ENCODE measurements around the gene MSH5.

The MSH5 gene

DNA sequence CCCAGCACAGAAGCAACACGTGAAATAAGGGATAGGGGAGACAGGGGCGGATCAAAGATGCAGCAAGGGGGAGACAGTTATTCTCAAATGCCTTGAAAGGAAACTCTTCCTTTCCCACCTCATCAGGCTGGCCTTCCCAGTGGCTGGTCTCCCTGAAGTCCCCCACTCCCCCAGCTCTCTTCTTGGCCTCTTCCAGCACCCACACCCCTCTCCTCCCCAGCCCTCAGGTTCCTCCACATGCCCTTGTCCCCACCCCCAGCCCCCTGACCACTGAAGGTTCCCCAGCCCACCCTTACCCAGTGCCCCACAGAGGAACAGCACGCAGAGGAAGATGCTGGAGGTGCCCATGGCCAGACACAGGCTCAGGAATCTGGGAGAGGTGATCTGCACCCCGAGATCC is 26.3 kb upstream of the MSH5 start:
- peak; percentile 41 for DNase-seq

DNA sequence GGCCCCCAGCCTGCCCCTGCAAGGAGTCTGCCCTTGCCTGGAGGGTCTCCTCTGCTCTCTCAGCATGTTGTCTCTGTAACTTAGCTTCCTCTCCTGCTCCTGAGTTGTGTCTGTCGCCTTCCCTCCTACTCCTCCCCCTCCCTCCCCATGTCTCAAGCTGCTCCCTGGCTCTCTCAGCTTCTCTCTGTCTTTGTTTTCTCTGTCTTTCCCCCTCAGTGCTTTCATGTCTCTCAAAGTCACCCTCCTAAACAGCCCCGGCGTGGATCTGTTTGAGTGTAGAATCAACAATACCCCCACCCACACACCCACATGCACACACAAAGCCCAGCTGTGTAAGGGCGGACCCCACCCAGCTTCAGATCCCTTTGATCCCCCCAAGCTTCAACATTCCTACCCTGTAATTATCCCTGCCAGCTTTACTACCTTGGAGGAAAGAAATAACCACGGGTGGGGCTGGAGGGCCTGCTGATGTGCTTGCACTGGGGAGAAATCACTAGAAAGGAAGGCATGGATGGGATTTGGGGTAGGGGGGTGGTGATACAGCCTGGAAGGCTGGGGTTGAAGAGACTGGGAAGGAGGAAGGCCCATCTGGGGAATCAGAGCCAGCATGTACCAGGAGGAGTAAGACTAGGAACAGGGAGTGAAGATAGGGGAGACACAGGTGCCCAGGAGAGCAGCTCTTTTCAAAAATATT is 25.7 kb upstream of the MSH5 start:
- peak; percentile 99 for DNase-seq

DNA sequence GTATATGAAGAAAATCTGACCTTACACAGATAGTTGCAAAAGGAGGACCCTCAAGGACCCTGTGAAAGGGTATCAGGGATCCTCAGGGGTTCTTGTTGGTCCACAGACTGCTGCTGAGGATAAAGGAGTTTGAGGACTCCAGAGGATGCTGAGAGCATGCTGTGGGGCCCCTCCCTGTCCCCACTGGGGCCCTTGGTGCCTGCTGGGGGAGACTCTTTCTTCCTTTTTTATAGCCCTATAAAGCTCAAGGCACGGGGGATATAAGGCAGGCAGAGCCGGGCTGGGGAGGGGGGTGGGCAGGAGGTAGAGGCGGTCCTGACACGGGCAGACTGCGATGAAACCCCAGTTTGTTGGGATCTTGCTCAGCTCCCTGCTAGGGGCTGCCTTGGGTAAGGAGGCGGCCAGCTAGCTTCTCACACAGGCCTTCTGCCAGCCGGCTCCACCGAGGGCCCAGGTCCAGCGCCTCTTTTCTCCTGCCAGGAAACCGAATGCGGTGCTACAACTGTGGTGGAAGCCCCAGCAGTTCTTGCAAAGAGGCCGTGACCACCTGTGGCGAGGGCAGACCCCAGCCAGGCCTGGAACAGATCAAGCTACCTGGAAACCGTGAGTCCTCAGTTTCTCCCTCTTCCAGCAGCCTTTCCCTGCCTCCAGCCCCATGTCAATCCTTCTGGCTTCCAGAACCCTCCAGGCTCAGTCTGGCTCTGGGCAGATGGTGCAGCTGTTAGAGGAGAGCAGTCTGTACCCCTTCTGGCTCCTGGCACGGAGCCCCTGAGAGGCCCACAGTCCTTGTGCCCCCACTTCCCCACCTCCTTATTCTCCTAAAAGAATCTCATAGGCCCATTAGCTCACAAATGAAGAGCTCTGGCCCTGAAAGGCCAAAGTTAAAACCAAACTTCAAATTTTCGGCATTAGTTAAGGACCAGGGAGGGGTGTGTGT is 24.5 kb upstream of the MSH5 start, which contains the start of gene LY6G6D:
TSS of gene LY6G6D (plus strand) at position 327 of the 937 bp plus-strand sequence. CDS start at position 335, 8 bp downstream.
- DNase-seq = peak; percentile 40

DNA sequence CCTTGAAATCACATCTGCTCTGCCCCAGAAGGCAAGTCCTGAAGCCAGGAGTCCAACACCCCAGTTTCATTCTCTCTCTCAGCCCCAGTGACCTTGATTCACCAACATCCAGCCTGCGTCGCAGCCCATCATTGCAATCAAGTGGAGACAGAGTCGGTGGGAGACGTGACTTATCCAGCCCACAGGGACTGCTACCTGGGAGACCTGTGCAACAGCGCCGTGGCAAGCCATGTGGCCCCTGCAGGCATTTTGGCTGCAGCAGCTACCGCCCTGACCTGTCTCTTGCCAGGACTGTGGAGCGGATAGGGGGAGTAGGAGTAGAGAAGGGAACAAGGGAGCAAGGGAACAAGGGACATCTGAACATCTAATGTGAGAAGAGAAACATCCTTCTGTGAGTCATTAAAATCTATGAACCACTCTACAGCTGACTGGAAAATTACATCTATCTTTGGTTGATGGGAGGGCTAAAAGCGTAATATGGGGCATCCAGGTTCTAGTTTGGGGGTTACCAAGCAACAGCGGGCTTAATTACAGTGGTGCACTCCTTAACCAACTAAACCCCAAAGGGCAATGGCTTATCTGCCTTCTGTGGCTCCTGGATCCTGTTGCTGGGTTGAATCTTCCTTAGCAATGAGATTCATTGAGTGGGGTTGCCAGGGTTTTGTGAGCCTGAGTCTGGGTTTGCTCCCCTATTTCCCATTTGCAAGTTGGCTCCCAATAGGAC is 22.1 kb upstream of the MSH5 start:
- DNase-seq = peak; percentile 71

DNA sequence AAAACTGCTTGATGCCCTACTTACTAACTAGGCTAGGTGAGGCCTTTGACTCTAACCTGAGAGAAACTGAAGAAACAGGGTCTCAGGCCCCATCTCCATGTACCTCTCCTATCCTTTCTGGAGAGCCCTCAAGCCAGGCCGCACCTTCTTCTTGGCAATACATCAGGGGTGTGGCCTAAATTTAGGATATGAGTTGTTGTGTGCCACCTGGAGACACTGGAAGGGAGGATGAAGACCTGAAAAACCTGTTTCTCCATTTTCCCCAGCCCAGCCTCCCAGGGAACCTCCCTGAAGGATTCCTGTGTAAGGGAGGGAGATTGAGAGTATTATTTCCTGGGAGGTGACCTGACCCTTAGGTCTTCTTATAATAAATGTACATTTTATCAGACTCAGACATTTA is 21.5 kb upstream of the MSH5 start:
- no peak for DNase-seq

DNA sequence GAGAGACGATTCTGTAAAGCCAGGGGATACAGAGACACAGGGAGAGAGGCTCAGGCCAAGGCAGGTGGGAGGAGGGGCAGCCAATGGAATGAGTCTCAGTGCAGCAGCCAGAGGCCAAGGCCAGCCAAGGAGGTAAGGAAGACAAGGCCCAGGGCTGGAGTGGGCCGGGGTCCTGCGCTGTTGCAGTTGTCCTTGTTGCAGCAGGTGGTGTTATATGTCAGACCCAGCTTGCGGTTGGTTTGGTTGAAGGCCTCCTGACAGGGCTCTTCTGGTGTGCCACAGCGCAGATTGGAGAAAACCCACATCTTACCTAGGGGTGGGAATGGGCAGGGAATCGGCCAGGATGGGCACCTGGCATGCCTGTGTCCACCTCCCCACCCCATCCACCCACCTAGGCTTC is 20.8 kb upstream of the MSH5 start:
- DNase-seq = no peak

DNA sequence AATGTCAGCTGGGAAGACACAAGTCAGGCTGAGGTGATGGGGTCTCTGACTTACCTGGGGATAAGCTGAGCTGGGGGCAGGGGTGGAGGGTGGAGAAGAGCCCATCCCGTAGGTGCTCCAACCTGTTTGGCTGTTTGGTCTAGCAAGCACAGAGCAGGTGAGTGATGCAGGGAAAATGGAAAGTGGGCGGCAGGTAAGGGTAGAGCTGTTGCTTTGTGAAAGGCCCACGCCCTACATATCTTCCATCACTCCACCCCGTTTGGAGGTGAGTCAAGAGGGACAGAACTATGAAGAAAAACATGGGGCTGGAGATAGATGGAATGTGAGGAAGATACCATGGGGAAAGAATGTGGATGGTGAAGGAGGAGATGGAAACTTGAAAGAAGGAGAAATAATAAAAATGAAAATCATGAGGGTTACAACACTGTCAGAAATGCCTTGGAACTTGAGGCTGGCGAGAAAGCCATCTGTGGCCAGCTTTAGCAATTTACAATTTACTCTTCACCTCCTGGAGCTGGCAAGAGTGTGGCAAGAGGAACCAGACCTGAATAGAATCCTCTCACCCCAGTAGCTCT is 19.5 kb upstream of the MSH5 start:
- no peak for DNase-seq

DNA sequence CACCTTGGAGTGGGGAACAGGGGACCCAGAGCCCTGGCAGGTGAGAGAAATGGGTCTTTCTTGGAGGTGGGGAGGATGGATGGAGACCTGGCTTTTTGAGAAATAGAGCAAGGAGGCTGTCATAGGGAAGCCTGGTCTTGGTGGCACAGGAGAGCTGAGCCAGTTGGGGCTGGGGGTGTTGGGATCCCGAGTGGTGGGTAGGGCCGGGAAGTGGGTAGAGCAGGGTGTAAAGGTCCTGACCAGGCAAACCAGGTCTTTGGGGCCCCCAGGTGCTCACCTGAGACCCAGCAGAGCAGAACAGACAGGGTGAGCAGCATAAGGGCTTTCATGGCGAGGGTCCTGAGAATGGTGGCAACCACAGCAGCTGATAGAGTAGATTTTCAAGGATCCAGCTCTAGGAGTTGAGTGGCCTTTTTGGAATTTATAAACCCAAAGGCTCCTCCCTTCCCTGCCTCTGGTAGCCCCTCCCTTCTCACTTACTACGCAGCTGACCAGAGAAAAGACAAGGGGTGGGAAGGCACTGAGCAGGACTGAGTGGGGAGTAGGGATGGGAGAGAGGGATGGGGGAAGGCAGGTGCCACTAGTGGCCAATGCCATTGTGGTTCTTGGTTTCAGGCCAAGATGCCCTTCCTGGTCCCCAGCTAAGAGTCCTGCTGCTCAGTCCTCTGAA is 18.3 kb upstream of the MSH5 start, which contains the start of gene LY6G6C:
TSS of gene LY6G6C (minus strand) at position 396 of the 670 bp plus-strand sequence. CDS start at position 329, 67 bp downstream.
- DNase-seq = no peak

DNA sequence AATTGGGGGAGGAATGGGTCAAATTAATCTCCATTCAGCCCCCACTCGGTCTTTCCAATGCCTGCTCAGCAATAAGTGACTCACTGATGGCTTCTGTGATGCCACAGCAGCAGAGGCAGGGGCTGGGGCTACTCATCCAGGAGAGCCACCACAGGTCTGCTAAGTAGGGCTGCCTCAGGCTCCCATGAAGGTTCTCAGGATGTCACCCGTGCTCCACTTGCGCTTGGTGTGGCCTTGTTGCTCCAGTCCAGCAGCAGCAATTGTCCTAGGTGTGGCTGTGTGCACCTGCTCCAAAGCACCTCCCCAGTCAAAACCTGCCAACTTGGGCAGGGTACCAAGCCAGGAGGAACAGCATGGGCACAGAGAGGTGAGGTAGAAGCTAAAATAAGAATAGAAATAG is 17.6 kb upstream of the MSH5 start:
- no peak for DNase-seq

DNA sequence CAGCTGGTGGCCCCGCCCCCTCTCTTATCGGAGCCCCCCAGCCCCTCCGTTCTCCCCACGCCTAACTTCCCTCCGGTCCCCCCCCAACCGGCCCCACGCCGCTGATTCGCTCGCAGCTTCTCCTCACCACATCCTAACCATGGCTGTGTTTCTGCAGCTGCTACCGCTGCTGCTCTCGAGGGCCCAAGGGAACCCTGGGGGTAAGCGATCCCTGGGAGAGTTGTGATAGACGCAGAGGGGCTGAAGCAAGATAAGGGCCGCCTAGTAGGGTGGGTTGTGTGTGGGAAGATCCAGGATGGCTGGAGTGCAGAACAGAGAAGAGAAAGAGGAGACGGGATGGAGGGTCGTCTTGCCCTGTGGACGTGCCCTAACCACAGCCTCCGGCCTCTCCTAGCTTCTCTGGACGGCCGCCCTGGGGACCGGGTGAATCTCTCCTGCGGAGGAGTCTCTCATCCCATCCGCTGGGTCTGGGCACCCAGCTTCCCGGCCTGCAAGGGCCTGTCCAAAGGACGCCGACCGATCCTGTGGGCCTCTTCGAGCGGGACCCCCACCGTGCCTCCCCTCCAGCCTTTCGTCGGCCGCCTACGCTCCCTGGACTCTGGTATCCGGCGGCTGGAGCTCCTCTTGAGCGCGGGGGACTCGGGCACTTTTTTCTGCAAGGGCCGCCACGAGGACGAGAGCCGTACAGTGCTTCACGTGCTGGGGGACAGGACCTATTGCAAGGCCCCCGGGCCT is 16.4 kb upstream of the MSH5 start, which contains the start of gene MPIG6B:
TSS of gene MPIG6B (plus strand) at position 129 of the 735 bp plus-strand sequence. CDS start at position 140, 11 bp downstream.
- DNase-seq = no peak

DNA sequence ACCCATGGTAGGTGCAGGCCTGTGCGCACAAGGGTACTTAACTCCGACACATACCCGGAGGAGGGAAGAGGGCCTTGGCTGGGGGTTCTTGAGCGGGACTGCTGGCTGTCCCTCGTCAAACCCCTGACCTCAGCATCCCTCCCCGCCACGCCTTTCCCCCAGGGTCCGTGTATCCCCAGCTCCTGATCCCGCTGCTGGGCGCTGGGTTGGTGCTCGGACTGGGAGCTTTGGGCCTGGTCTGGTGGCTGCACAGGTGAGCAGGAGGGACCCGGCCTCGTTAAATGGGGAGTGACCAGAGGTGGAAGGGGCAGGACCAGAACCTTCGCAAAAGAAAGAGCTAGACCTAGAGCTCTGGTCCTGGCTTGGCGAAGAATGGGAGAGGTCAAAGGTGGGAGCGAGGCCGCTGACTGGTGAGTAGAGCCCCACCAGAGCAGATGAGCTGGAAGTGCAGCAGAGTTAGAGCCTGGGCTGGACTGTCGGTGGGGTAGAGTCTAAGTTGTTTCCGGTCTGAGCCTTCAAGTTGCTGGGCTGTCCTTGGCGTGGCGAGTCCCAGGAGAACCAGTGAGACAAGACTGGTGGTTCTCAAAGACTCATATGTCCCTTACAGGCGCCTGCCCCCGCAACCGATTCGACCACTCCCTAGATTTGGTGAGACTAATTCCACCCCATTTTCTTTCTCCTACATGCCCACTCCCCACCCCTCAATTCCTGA is 15.7 kb upstream of the MSH5 start:
- no peak for DNase-seq

DNA sequence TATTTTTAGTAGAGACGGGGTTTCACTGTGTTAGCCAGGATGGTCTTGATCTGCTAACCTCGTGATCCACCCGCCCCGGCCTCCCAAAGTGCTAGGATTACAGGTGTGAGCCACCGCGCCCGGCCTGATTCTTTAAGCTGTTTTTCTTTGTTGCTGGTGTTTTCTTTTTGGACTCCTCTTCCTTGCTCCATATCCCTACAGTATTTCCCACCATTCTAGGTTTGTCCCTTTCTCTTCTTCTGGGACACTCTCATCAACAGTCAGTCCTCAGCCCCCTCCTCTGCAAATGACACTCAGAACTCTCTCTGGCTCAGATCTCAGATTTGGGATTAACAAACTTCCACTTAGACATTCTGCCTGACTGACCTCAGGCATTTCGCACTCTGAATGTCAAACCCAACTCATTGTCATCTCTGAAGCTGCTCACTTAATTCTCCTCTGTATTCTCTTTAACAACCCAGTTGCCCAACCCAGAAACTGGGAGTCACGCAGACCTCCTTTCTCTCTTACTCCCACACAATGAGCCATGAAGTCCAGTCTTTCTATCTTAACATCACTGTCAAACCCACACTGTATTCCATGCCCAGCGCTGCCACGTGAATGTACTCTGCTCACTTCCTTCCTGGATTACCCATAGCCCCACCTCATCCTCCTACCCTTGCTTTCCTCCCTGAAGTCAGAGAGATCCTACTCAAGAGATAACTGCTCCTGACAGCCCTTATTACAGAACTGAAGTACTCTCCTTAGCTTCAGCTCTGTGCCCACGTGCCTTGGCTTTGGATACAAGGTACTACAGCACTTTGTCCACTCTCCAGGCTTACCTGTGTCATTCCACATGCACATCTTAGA is 14.1 kb upstream of the MSH5 start:
- DNase-seq = no peak

DNA sequence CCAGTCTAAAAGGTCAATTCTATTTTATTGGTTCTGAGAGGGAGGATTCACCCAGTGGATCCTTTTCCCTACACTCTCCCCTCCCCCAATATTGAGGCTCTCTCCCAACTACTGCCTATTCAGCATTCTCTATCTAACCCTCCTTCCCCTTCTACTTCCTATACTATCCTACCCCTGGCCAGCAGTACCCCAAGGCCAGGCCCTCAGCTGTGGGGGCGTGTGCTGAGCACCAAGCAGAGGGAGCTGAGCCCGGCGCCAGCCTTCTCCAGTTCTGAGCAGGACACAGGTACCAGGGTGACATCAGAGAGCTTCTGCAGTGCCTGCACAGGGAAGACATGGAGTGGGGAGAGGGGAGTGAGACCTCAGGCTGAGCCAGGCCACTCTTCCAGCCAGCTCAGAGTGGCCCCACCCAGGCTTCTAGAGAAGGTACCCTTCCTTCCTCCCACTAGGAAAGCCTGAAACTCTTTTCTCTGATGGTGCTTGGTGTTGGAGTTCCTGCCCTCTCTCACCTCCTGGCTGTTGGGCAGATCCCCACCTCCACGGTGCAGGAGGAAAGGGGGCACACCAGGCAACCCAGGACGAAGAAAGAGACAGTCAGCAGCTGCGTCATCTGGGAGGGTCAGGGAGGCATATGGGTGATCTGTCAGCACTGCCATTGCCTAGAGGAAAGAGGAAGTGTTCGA is 12.6 kb upstream of the MSH5 start:
- DNase-seq = no peak

DNA sequence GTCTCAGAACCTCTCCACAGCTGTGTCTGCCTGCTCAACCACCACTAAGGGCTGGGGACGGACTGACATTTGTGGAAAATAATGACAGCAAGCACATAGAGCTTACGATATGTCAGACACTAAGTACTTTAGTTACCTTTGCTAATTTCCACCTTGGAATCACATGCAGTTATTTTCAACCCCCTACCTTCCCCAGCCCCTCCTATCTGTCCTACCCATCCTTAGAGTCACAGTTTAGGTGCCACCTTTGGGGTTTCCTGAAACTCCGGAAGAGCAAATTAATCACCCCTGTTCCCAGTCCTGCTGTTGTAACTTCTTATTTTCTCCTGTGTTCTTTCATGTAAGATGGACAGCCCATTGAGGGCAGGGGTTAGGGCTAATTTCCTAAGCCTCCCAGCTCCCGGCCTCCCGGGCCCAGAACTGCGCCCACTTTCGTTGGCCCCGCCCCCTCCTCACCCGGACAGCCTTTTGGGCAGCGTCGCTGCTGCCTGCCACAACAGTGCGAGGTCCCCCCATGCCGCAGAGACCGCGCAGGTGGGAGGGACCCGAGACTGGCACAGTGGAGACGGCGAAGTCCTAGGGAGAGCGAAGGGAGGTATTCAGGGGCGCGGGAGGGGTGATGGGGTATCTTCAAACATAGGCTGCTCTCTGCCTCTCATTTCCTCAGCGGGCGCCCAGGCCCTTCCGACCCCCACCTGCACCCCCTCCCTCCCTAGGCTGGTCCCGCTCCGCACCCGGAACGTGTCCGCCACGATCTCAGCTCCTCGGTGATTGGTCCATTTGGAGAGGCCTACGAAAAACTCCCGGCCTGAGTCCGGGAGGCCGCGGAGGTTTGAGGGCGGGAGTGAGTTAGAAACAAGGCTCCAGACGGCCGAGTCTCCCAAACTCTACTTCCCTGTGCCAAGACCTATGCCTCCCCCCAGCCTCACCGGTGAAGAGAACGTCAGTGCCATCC is 11.8 kb upstream of the MSH5 start:
- no peak for DNase-seq

DNA sequence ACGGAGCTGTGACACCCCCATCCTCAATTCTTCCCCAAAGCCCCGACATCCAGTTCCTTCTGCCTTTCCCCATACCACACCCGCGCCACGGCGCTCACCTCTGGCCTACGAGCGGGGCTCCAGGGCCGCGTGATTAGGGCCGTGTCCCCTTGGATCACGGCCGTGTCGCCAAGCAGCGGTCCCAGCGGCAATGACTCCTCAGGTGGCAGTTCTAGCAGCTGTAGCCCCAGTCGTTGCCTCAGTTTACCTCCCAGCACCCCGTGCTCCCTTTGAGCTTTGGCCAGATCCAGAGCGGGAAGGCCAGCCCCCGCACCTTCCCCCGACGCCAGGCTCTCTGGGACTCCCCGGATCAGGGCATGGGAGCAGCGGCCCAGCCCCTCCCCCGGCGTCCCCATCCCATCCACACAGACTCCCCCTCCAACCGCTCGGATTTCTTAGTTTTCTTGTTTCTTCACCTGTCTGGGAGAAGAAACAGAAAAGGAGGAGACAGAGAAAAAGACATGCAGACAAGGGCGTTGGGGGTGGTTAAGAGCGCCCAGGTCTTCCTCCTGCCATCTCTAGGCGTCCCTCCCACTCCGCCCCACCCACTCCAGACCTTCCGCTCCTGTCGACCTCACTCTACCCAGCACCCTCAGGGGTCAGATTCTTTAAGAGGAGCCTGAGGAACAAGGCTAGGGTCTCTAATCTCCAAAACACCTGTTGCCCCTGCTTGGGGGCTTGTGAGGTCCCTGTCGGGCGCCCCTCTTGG is 10.9 kb upstream of the MSH5 start, which contains the start of gene DDAH2:
TSS of gene DDAH2 (minus strand) at position 533 of the 748 bp plus-strand sequence. CDS start at position 395, 138 bp downstream.
- no peak for DNase-seq

DNA sequence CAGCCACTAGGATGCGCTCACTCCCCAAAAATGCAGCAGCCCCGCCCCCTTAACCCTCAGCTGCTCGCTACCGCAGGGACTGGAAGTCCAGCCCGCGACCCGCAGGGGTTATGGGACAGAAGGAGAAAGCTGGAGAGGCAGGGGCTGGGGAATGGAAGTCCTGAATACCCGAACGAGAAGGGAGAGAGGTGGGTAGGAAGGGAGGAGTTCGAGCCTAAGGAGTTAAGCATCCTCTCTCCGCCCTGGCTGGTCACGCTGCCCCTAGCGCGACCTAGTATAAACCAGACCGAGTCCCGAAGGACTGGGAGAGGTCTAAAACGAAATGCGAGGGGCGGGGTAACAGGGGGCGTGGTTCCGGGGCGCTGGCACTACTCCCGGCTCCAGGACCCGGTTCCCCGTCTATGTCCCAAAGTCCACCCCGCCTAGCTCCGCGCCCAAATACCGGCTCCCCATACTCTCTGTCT is 10.3 kb upstream of the MSH5 start:
- peak; percentile 87 for DNase-seq

Measured in NCI-H69 (cell line).